ENCODE data around the gene PGS1. TPM values are rescaled to one million over a fixed set of nuclear protein-coding genes. Genes with fewer than 3 reads are reported as not detected.
"Not testable (repeated sequence)": the region's sequence is repeated elsewhere in the genome, so short reads cannot be mapped to it uniquely, and the experiment has no call there.

The PGS1 gene
- total and polyA plus RNA-seq, 10 of the 15 experiments (the other 5 are each of a cell fraction or from before 2014, with no cell fraction given): 1.3 to 37.6 (median 27.4) TPM

DNA sequence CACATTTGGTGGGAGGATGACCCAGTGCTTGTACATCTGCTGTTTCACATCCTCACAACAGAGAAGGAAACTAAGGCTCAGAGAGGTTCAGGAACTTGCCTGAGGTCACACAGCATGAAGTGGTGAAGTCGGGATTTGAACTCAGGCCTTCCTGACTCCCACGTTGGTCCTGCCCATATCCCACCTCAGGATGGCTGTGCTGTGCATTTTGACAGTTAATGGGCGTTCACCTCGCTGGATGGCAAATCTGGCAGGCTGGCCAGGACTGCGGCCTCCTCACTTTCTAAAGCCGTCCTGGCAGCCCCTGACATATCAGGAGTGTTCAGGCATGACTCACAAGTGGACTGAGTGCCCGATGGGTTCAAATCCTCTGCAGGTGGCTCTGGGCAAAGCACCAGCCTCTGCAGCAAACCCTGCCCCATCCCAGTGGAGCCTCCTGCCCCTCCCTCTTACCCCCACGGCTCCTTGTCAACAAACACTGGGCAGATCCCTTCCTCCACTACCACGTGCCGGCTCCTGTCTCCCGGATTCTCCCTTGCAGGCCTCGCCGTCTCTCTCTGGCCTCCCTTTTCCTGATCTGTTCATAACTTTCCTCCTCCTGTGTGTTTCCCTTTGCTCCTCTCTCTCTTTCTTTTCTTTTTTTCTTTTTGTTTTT is 47.8 kb upstream of the PGS1 start:
- no peak for ATAC-seq
- Histone ChIP-seq H4K20me1 (ENCODE audit: control insufficient read depth, insufficient read depth) (no peaks in the 10 kb centered on the region), H3K4me1 (ENCODE audit: control insufficient read depth, insufficient read depth, low read length) (peaks cover 9% of the 10 kb centered on the region), H3K4me3 (no peak overlapping the region), H3K27me3 (replicated peaks in 1 of 2; ENCODE audit: control insufficient read depth in 2 of 2, insufficient read depth in 2 of 2, low read length in 1 of 2) (no peaks in the 10 kb centered on the region), H2AFZ (ENCODE audit: control insufficient read depth, low read depth, low read length) (no peak overlapping the region), H3K79me2 (ENCODE audit: control insufficient read depth, insufficient read depth, low read length) (no peaks in the 10 kb centered on the region), H3K9ac (ENCODE audit: control insufficient read depth, insufficient read depth, low read length) (no peak overlapping the region), H3K27ac (ENCODE audit: control insufficient read depth, insufficient read depth) (no peak overlapping the region), H3K9me3 (replicated peaks; ENCODE audit: control insufficient read depth, insufficient read depth, low read length) (no peaks in the 10 kb centered on the region), H3K36me3 (ENCODE audit: control insufficient read depth in 2 of 2, insufficient read depth in 2 of 2, low read length in 1 of 2) (no peaks in the 10 kb centered on the region), H3K4me2 (ENCODE audit: control insufficient read depth, insufficient read depth) (no peak overlapping the region)
- in situ Hi-C loops (cut with MboI) (no loop called here), intact Hi-C loops (cut with micrococcal nuclease; ENCODE audit: unreplicated experiment) (no loop called here)
- CTCF ChIA-PET: no interaction called here
- no peak for TF ChIP-seq SKIL (IDR thresholded peaks at IDR 0.05; ENCODE audit: low read depth, poor library complexity, severe bottlenecking)
- TF ChIP-seq NFIC (IDR thresholded peaks at IDR 0.05; ENCODE audit: low read depth, low read length): no peak
- TF ChIP-seq GABPA (IDR thresholded peaks at IDR 0.05; ENCODE audit: low read depth): no peak
- no peak for TF ChIP-seq ZNF274 (IDR thresholded peaks at IDR 0.05; ENCODE audit: insufficient read depth, insufficient read length)
- no peak for TF ChIP-seq CBX5 (IDR thresholded peaks at IDR 0.05; ENCODE audit: low read depth)
- no peak for TF ChIP-seq KAT2A (conservative IDR thresholded peaks at IDR 0.05; ENCODE audit: control insufficient read depth, low read depth, low read length)
- no peak for TF ChIP-seq ATF7 (IDR thresholded peaks at IDR 0.05; ENCODE audit: low read depth)
- TF ChIP-seq HCFC1 (IDR thresholded peaks at IDR 0.05; ENCODE audit: low read length): no peak
- TF ChIP-seq CREM (IDR thresholded peaks at IDR 0.05; ENCODE audit: low read depth): no peak
- TF ChIP-seq ZNF384 (IDR thresholded peaks at IDR 0.05; ENCODE audit: borderline replicate concordance, low read depth, low read length): no peak
- TF ChIP-seq TBL1XR1 (IDR thresholded peaks at IDR 0.05; ENCODE audit: low read depth, low read length): no peak
- FAIRE-seq: no peak
- RAD21 ChIA-PET (ENCODE audit: unreplicated experiment): no interaction called here
- no TSS peak for BruUV-seq (replicated peaks)
- no peak for DNase-seq (ENCODE audit: low read depth, low spot score)
- SMC1A ChIA-PET (ENCODE audit: uncharacterized antibody, unreplicated experiment): interaction anchor here (0.6 kb wide), 1 partner anchor 219 kb away, joined by 4 read pairs; no protein-coding TSS in a partner anchor
- WGBS (ENCODE audit: insufficient coverage, insufficient replicate concordance, low lambda C conversion rate, missing lambda C conversion rate): 49% methylated on average over 13 of the region's 13 CpGs
- POLR2A ChIA-PET: no interaction called here

- BruUV-seq (replicated peaks); H3K27ac ChIP-seq (ENCODE audit: control insufficient read depth, insufficient read depth); H3K4me2 ChIP-seq (ENCODE audit: control insufficient read depth, insufficient read depth): not testable (repeated sequence)
These were observed 47.1 kb upstream of the PGS1 start for GRCh38 chr17:78331355-78331754.

More at GRCh38 chr17:78331355-78331754, 47.1 kb upstream of the PGS1 start:
- H3K27me3 ChIP-seq (replicated peaks in 1 of 2; ENCODE audit: control insufficient read depth in 2 of 2, insufficient read depth in 2 of 2, low read length in 1 of 2); FAIRE-seq; H4K20me1 ChIP-seq (ENCODE audit: control insufficient read depth, insufficient read depth); RAD21 ChIA-PET (ENCODE audit: unreplicated experiment); CTCF ChIA-PET; ATAC-seq; H3K36me3 ChIP-seq (ENCODE audit: control insufficient read depth in 2 of 2, insufficient read depth in 2 of 2, low read length in 1 of 2); DNase-seq (ENCODE audit: low read depth, low spot score); intact Hi-C loops (cut with micrococcal nuclease; ENCODE audit: unreplicated experiment); H3K9ac ChIP-seq (ENCODE audit: control insufficient read depth, insufficient read depth, low read length); in situ Hi-C loops (cut with MboI); H3K4me1 ChIP-seq (ENCODE audit: control insufficient read depth, insufficient read depth, low read length); H3K79me2 ChIP-seq (ENCODE audit: control insufficient read depth, insufficient read depth, low read length); H3K4me3 ChIP-seq; H3K9me3 ChIP-seq (replicated peaks; ENCODE audit: control insufficient read depth, insufficient read depth, low read length); H2AFZ ChIP-seq (ENCODE audit: control insufficient read depth, low read depth, low read length): not testable (repeated sequence)
- POLR2A ChIA-PET: interaction anchor here (0.6 kb wide), 1 partner anchor 16 kb away, joined by 6 read pairs; no protein-coding TSS in a partner anchor
- SMC1A ChIA-PET (ENCODE audit: uncharacterized antibody, unreplicated experiment): interaction anchor here (0.6 kb wide), 1 partner anchor 220 kb away, joined by 4 read pairs; no protein-coding TSS in a partner anchor
- 54% methylated on average over 11 of the region's 12 CpGs for WGBS (ENCODE audit: insufficient coverage, insufficient replicate concordance, low lambda C conversion rate, missing lambda C conversion rate)
